ENCODE measurements around the gene NUDT19.
"Not testable (repeated sequence)": the region's sequence is repeated elsewhere in the genome, so short reads cannot be mapped to it uniquely, and the experiment has no call there.

The NUDT19 gene

DNA sequence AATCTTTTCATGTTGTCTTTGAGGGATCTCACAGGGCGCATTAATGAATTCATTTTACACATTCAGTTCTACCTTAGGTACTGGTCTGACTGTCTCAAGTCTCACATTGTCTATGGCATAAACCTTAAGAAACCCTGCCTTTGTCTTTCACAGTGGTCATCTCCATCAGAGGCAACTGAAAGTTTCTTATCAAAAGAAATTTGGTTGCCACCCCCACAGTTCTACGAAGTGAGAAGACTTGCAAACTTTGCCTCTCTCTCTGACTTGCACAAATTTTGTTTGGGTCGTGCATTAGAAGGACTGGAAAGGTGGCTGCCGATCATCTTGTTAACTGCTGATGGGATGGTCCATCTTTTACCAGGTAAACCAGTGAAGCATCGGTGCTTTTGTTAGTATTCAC is 17.4 kb downstream of the NUDT19 start:
- Mint-ChIP-seq H3K36me3 (peaks cover 57% of the 10 kb centered on the region), H3K27me3 (no peaks in the 10 kb centered on the region), H3K4me1 (peaks cover 22% of the 10 kb centered on the region), H3K27ac (peak overlapping the region; percentile 62), H3K9me3 (peaks cover 10% of the 10 kb centered on the region), H3K4me3 (no peak overlapping the region)
- CTCF ChIA-PET: interaction anchor here (1.1 kb wide), 1 partner anchor 110 kb away, joined by 3 read pairs; no protein-coding TSS in a partner anchor
- DNase-seq: no peak

DNA sequence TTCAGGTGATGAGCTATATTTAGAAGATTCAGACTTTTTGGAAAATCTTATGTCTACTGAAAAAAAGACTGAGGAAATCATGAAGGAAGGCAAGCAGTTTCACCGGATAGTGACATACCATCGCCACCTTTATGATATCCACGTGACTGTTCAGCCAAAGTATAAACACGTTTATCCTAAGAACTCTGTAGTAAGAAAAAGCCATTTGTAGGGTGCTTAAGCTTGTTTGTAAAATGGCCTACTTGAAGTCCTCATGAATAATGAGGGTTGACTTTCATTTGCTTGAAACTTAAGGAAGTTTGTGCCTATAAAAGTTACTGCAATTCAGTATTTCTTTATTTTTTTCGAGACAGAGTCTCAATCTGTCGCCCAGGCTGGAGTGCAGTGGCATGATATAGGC is 20.1 kb downstream of the NUDT19 start:
- peaks cover 3% of the 10 kb centered on the region for H3K9me3 Mint-ChIP-seq
- H3K4me3 Mint-ChIP-seq: no peak overlapping the region
- peaks cover 39% of the 10 kb centered on the region for H3K36me3 Mint-ChIP-seq
- H3K27me3 Mint-ChIP-seq: no peaks in the 10 kb centered on the region
- no peak for DNase-seq
- H3K4me1 Mint-ChIP-seq: peaks cover 20% of the 10 kb centered on the region
- CTCF ChIA-PET: interaction anchor here (1.0 kb wide), 1 partner anchor 36 kb away, joined by 3 read pairs; no protein-coding TSS in a partner anchor
- no peak overlapping the region for H3K27ac Mint-ChIP-seq

DNA sequence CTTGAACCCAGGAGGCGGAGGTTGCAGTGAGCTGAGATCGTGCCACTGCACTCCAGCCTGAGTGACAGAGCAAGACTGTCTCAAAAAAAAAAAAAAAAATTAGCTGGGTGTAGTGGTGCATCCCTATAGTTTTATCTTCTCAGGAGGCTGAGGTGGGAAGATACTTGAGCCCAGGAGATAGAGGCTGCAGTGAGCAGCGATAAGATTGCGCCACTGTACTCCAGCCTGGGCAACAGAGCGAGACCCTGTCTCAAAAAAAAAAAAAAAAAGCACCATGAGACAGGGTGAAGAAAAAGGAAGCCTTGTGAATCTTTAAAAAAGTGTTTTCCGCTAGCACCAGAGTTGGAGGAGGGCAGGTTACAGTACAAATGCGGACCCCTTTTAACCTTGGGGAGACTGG is 24.6 kb downstream of the NUDT19 start:
- CTCF ChIA-PET, H3K4me1 Mint-ChIP-seq, DNase-seq, H3K9me3 Mint-ChIP-seq, H3K27me3 Mint-ChIP-seq, H3K27ac Mint-ChIP-seq, H3K4me3 Mint-ChIP-seq: not testable (repeated sequence)
- peaks cover 19% of the 10 kb centered on the region for H3K36me3 Mint-ChIP-seq

DNA sequence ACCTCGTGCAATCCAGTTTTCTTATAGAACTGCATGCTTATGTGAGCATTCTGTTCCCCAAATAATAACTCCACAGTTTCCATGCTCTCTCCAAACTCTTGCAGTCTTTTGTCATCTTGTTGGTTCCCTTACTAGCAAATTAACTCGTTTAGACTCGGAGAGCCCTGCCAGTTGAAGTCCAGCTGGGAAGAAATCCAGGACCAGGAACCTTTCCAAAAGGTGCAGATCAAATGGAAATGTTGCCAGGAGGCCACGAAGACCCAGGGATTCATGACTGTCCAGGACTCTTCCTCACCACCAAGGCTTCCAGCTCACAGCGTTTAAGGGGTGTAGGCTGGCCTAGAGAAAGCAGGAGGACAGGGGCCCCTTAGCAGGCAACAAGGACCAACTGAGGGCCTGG is 25.9 kb downstream of the NUDT19 start:
- Mint-ChIP-seq H3K4me3 (no peak overlapping the region), H3K9me3 (no peaks in the 10 kb centered on the region), H3K4me1 (no peaks in the 10 kb centered on the region), H3K36me3 (peaks cover 18% of the 10 kb centered on the region), H3K27me3 (no peaks in the 10 kb centered on the region), H3K27ac (no peak overlapping the region)
- DNase-seq: no peak
- CTCF ChIA-PET: interaction anchor here (0.6 kb wide), 1 partner anchor 523 kb away, joined by 4 read pairs; no protein-coding TSS in a partner anchor

DNA sequence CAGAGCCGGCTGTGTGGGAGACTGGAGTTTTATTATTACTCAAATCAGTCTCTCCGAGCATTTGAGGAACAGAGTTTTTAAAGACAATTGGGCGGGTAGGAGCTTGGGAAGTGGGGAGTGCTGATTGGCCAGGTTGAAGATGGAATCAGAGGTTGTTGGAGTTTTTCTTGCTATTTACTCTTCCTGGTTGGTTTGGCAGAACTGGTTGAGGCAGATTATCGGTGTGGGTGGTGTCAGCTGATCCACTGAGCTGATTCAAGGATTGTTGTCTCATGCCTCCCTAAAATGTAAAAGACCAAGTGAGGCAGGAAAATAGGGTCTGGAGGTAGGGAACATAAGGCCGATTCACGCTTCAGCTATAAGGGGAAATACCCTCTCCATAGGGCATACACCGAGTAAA is 26.7 kb downstream of the NUDT19 start:
- no peak overlapping the region for H3K4me3 Mint-ChIP-seq
- H3K36me3 Mint-ChIP-seq: peaks cover 13% of the 10 kb centered on the region
- H3K4me1 Mint-ChIP-seq: no peaks in the 10 kb centered on the region
- no peak overlapping the region for H3K27ac Mint-ChIP-seq
- DNase-seq: no peak
- H3K27me3 Mint-ChIP-seq: no peaks in the 10 kb centered on the region
- no peaks in the 10 kb centered on the region for H3K9me3 Mint-ChIP-seq
- CTCF ChIA-PET: no interaction called here

DNA sequence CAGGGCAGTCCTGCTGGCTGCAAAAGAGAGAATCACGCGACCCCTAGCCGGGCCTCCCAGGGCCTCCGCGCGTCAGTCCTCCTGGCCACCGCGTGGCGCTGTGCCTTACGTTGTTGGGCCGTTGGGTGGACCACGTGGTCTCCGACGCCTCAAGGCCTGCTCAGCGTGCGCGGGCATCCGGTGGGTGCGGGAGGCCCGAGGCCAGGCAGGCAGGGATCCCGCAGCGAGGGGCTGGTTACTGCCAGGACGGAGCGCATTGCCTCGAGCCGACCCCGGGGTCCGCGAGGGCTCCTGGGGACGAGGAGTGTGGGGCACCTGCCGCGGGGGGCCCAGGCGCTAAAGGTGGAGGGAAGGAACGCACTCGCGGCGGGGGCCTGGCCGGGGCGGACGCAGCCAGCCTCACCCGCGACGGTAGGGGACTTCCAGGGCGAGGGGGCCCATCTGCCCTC is 28.0 kb downstream of the NUDT19 start, which contains the start of gene TDRD12:
Gene TDRD12, plus strand, starts transcription at position 157 of the 449 bp plus-strand sequence. CDS start 306 bp downstream, outside the sequence.
- DNase-seq: no peak
- H3K9me3 Mint-ChIP-seq: no peaks in the 10 kb centered on the region
- no peaks in the 10 kb centered on the region for H3K27me3 Mint-ChIP-seq
- H3K4me1 Mint-ChIP-seq: no peaks in the 10 kb centered on the region
- H3K4me3 Mint-ChIP-seq: no peak within 1 kb of the TSS
- no peak within 1 kb of the TSS for H3K27ac Mint-ChIP-seq
- peaks cover 8% of the 10 kb centered on the region for H3K36me3 Mint-ChIP-seq
- CTCF ChIA-PET: no interaction called here

DNA sequence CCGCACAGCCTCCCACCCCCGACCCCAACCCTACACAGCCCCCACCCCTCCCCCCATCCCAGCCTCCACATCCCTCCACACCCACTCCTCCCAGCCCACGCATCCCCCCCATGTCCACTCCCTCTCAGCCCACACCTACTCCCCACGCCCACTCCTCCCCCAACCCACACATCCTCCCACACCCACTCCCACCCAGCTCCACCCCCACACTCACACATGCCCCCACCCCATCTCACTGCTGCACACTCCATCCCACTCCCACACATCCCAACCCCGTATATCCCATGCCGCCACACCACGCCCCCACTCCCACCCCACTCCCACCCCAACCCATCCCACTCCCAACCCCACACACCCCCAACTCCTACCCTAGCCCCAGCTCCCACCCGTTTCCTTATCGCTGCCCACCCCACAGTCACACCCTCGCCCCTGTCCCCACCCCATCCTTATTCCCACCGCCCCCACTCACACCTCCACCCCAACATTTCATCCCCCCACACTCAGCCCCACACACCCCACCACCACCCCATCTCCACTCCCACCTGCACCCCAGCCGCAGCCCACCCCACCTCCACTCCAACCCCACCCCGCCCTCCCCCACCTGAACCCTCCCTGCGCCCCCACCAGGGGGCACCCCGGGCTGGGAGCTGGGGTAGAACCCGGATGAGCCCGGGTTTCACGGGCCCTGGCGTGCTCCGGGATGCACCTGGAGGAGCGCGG is 28.8 kb downstream of the NUDT19 start:
- peaks cover 6% of the 10 kb centered on the region for H3K36me3 Mint-ChIP-seq
- no peak overlapping the region for H3K4me3 Mint-ChIP-seq
- no peaks in the 10 kb centered on the region for H3K9me3 Mint-ChIP-seq
- no peaks in the 10 kb centered on the region for H3K27me3 Mint-ChIP-seq
- CTCF ChIA-PET: no interaction called here
- H3K27ac Mint-ChIP-seq: no peak overlapping the region
- H3K4me1 Mint-ChIP-seq: no peaks in the 10 kb centered on the region
- no peak for DNase-seq

DNA sequence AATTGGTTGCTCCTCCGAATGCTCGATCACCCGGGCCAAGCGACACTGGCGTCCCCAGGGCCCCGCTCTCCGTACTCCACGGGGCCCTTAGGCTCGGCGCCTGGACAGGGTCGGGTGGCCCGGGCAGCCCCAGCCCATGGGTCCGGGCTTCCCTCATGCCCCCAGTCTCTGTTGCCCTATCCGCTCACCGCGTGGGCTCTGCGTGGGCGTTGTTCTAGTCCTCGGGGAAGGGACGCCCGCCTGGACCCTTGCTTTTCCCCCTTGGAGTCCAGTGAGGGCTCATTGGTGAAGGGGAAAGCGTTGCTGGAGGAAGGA is 29.3 kb downstream of the NUDT19 start:
- no peak overlapping the region for H3K27ac Mint-ChIP-seq
- no peaks in the 10 kb centered on the region for H3K27me3 Mint-ChIP-seq
- H3K4me3 Mint-ChIP-seq: no peak overlapping the region
- H3K9me3 Mint-ChIP-seq: no peaks in the 10 kb centered on the region
- CTCF ChIA-PET: no interaction called here
- no peak for DNase-seq
- H3K36me3 Mint-ChIP-seq: peaks cover 4% of the 10 kb centered on the region
- H3K4me1 Mint-ChIP-seq: no peaks in the 10 kb centered on the region

DNA sequence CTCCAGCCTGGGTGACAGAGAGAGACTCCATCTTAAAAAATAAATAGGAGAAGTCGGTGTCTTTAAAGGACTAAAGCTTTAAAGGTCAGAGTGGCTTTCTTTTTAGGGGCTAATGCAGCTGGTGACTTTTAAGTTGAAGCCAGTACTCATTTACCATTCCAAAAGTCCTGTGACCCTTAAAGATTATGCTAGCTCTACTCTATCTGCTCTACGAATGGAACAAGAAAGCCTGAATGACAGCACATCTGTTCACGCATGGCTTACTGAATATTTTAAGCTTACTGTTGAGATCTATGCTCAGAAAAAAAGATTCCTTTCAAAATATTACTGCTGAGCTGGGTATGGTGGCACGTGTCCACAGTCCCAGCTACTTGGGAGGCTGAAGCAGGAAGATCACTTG is 44.3 kb downstream of the NUDT19 start:
- Mint-ChIP-seq H3K36me3 (no peaks in the 10 kb centered on the region), H3K27ac (no peak overlapping the region), H3K9me3 (no peaks in the 10 kb centered on the region), H3K27me3 (peaks cover 21% of the 10 kb centered on the region), H3K4me3 (no peak overlapping the region), H3K4me1 (no peaks in the 10 kb centered on the region)
- no peak for DNase-seq
- CTCF ChIA-PET: no interaction called here

DNA sequence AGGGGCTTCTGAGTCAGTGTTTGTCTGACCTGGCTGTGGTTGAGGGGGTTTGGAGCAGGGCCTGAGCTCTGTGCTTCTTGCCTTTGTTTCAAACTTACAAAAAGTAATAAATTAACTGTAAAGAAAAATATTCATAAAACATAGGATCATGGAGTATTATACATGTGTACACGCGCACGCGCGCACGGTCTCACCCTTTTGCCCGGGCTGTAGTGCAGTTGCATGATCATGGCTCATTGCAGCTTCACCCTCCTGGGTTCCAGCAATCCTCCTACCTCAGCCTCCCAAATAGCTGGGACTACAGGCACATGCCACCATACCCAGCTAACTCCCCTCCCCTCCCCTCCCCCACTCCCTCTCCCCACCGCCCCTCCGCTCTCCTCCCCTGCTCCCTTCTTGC is 51.4 kb downstream of the NUDT19 start:
- no peaks in the 10 kb centered on the region for H3K36me3 Mint-ChIP-seq
- H3K9me3 Mint-ChIP-seq: peaks cover 5% of the 10 kb centered on the region
- H3K4me3 Mint-ChIP-seq: no peak overlapping the region
- no peaks in the 10 kb centered on the region for H3K4me1 Mint-ChIP-seq
- CTCF ChIA-PET: no interaction called here
- no peak overlapping the region for H3K27ac Mint-ChIP-seq
- peaks cover 21% of the 10 kb centered on the region for H3K27me3 Mint-ChIP-seq
- DNase-seq: no peak

DNA sequence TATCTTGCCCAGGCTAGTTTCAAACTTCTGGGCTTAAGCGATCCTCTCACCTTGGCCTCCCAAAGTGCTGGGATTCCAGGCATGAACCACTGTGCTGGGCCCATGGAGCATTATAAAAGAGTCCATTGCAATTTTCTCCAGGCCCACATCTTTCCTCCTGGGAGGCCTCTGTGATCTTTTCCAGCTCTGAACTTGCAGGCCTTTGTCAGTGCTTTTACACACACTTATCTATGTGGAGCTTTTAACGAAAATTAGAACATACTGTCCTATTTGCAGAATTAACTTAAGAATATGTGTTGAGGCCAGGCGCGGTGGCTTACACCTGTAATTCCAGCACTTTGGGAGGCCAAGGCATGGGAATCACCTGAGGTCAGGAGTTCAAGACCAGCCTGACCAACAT is 51.8 kb downstream of the NUDT19 start:
- no peak overlapping the region for H3K4me3 Mint-ChIP-seq
- no peak overlapping the region for H3K27ac Mint-ChIP-seq
- H3K27me3 Mint-ChIP-seq: peaks cover 26% of the 10 kb centered on the region
- H3K36me3 Mint-ChIP-seq: no peaks in the 10 kb centered on the region
- no peaks in the 10 kb centered on the region for H3K4me1 Mint-ChIP-seq
- CTCF ChIA-PET: no interaction called here
- H3K9me3 Mint-ChIP-seq: peaks cover 5% of the 10 kb centered on the region
- DNase-seq: no peak

DNA sequence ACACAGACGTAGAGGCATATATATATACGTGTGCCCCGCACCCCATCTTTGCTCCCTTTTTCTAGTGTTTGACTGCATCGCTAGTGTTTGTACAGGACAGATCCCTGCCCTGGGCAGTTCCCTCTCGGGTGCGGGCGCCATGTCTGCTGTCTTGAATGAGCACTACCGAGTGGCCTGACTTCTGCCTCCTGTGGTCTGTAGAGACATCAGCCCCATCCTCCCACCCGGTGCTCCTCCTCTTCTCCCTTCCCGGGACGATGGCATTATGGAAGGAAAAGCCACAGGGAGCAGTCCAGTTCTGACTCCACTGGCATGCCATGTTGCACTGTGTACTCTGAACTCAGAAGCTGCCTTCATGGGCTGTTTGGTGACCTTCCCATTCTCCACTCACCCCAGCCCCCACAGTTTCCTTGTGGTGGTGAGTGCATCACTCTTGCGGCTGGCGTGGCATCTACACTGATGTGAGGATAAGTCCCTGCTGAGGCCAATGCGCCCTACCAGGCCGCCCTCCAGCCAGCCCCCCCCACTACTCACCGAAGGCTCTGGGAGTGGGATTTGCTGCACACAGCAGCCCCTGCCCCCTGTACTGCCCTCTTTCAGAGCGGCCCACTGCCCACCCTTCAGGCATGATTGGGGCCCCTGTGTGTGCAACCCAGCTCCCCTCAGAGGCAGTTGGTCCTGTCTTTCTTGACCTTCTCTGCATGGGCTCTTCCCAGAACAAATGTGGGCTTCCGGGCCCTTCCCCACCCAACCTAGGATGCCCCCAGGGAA is 53.1 kb downstream of the NUDT19 start:
- H3K27me3 Mint-ChIP-seq: peaks cover 28% of the 10 kb centered on the region
- no peak for DNase-seq
- H3K4me1 Mint-ChIP-seq: no peaks in the 10 kb centered on the region
- no peak overlapping the region for H3K27ac Mint-ChIP-seq
- CTCF ChIA-PET: no interaction called here
- peaks cover 5% of the 10 kb centered on the region for H3K9me3 Mint-ChIP-seq
- no peak overlapping the region for H3K4me3 Mint-ChIP-seq
- no peaks in the 10 kb centered on the region for H3K36me3 Mint-ChIP-seq

DNA sequence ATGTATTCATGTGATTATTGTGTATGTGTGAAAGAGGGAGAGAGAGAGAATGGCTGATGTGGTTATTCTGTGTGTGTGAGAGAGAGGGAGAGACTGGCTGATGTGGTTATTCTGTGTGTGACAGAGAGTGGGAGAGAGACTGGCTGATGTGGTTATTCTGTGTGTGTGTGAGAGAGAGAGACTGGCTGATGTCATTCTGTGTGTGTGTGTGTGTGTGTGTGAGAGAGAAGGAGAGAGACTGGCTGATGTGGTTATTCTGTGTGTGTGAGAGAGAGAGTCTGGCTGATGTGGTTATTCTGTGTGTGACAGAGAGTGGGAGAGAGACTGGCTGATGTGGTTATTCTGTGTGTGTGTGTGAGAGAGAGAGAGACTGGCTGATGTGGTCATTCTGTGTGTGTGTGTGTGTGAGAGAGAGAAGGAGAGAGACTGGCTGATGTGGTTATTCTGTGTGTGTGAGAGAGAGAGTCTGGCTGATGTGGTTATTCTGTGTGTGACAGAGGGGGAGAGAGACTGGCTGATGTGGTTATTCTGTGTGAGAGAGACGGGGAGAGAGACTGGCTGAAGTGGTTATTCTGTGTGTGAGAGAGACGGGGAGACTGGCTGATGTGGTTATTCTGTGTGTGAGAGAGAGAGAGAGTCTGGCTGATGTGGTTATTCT is 54.1 kb downstream of the NUDT19 start:
- DNase-seq: not testable (repeated sequence)

DNA sequence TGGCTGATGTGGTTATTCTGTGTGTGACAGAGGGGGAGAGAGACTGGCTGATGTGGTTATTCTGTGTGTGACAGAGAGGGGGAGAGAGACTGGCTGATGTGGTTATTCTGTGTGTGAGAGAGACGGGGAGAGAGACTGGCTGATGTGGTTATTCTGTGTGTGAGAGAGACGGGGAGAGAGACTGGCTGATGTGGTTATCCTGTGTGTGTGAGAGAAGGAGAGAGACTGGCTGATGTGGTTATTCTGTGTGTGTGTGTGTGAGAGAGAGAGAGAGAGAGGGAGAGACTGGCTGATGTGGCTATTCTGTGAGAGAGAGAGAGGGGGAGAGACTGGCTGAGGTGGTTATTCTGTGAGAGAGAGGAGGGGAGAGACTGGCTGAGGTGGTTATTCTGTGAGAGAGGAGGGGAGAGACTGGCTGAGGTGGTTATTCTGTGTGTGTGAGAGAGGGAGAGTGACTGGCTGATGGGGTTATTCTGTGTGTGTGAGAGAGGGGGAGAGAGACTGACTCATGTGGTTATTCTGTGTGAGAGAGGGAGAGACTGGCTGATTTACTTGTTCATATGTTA is 55.1 kb downstream of the NUDT19 start:
- H3K27ac Mint-ChIP-seq, DNase-seq, H3K9me3 Mint-ChIP-seq, H3K4me3 Mint-ChIP-seq, H3K36me3 Mint-ChIP-seq, CTCF ChIA-PET, H3K4me1 Mint-ChIP-seq: not testable (repeated sequence)
- H3K27me3 Mint-ChIP-seq: peaks cover 28% of the 10 kb centered on the region

More for the DNA sequence above, 54.1 kb downstream of the NUDT19 start:
- H3K27ac Mint-ChIP-seq, CTCF ChIA-PET, H3K4me1 Mint-ChIP-seq, H3K4me3 Mint-ChIP-seq, H3K9me3 Mint-ChIP-seq, H3K36me3 Mint-ChIP-seq: not testable (repeated sequence)
- H3K27me3 Mint-ChIP-seq: peaks cover 30% of the 10 kb centered on the region
